ENCODE measurements around the gene DAAM1. TPM values are rescaled to one million over a fixed set of nuclear protein-coding genes. Genes with fewer than 3 reads are reported as not detected.

The DAAM1 gene
- total RNA-seq, 1 experiment from 2014 or later, result 13.3 TPM

GRCh38 chr14:59360923-59361794 lies 172.7 kb downstream of the DAAM1 start:
- no peak for DNase-seq (ENCODE audit: low read depth, low spot score)
- no peak overlapping the region for H3K4me3 ChIP-seq (ENCODE audit: low read depth in 2 of 2, low read length in 2 of 2)
- H3K9me3 ChIP-seq (ENCODE audit: control insufficient read depth, insufficient read depth, low read depth, low read length), result no peaks in the 10 kb centered on the region
- no peaks in the 10 kb centered on the region for H3K27me3 ChIP-seq (ENCODE audit: control insufficient read depth, insufficient read depth, low read length)
- no TSS peak for BruUV-seq (replicated peaks)
- no peaks in the 10 kb centered on the region for H3K36me3 ChIP-seq (ENCODE audit: control insufficient read depth, insufficient read depth, low read length)
- H3K27ac ChIP-seq (ENCODE audit: low read length), result no peak overlapping the region
- ATAC-seq, result no peak
- TF ChIP-seq POLR2AphosphoS5 (IDR thresholded peaks at IDR 0.05; ENCODE audit: low read depth, low read length), result no peak
- no peak for TF ChIP-seq SIN3A (IDR thresholded peaks at IDR 0.05; ENCODE audit: borderline replicate concordance, insufficient read depth, low read depth, low read length)
- in situ Hi-C loops (cut with HindIII; ENCODE audit: low pct_unique_long_range_greater_than_20kb, low sequenced_read_pairs), result no loop called here
- intact Hi-C loops (cut with micrococcal nuclease; ENCODE audit: unreplicated experiment), result no loop called here
- no peaks in the 10 kb centered on the region for H3K4me1 ChIP-seq (ENCODE audit: control insufficient read depth, insufficient read depth, low read length)
- CTCF ChIA-PET, result no interaction called here
- POLR2A ChIA-PET, result no interaction called here

GRCh38 chr14:59362513-59362912 lies 174.0 kb downstream of the DAAM1 start:
- in situ Hi-C loops (cut with HindIII; ENCODE audit: low pct_unique_long_range_greater_than_20kb, low sequenced_read_pairs) (no loop called here), intact Hi-C loops (cut with micrococcal nuclease; ENCODE audit: unreplicated experiment) (no loop called here)
- ChIA-PET CTCF (no interaction called here), POLR2A (no interaction called here)
- H3K4me1 ChIP-seq (ENCODE audit: control insufficient read depth, insufficient read depth, low read length), result no peaks in the 10 kb centered on the region
- no TSS peak for BruUV-seq (replicated peaks)
- ATAC-seq, result no peak
- TF ChIP-seq TCF7L2 (IDR thresholded peaks at IDR 0.05; ENCODE audit: low read depth, low read length) (no peak), POLR2AphosphoS5 (IDR thresholded peaks at IDR 0.05; ENCODE audit: low read depth, low read length) (no peak), REST (IDR thresholded peaks at IDR 0.05; ENCODE audit: insufficient read depth in 1 of 2, low read depth in 2 of 2, low read length in 1 of 2) (no peak), SIN3A (IDR thresholded peaks at IDR 0.05; ENCODE audit: borderline replicate concordance, insufficient read depth, low read depth, low read length) (no peak), CTCF (IDR thresholded peaks at IDR 0.05) (no peak)
- H3K4me3 ChIP-seq (ENCODE audit: low read depth in 2 of 2, low read length in 2 of 2), result no peak overlapping the region
- no peaks in the 10 kb centered on the region for H3K36me3 ChIP-seq (ENCODE audit: control insufficient read depth, insufficient read depth, low read length)
- no peaks in the 10 kb centered on the region for H3K9me3 ChIP-seq (ENCODE audit: control insufficient read depth, insufficient read depth, low read depth, low read length)
- no peak overlapping the region for H3K27ac ChIP-seq (ENCODE audit: low read length)
- no peak for DNase-seq (ENCODE audit: low read depth, low spot score)
- H3K27me3 ChIP-seq (ENCODE audit: control insufficient read depth, insufficient read depth, low read length), result no peaks in the 10 kb centered on the region

Measured in Panc1 (cell line).